Stimulated activated CD4-positive, alpha-beta T cell treated with anti-CD3 and anti-CD28 coated beads, Interleukin-12 subunit alpha, Interleukin-12 subunit beta, amount 100 ng/mL, for 24 hours (primary cell): ENCODE results near the gene LAMB2.

Source experiments
- DNase-seq, 2 experiments: peaks; one replicate each; pipeline ENCODE4 v3.0.0-alpha.2; 2020; ENCODE audit warnings: low read depth in 2 of 2

Gene LAMB2

GRCh38 chr3:49121132-49121736 is 11.6 kb downstream of the LAMB2 start:
- no peak for DNase-seq

DNA sequence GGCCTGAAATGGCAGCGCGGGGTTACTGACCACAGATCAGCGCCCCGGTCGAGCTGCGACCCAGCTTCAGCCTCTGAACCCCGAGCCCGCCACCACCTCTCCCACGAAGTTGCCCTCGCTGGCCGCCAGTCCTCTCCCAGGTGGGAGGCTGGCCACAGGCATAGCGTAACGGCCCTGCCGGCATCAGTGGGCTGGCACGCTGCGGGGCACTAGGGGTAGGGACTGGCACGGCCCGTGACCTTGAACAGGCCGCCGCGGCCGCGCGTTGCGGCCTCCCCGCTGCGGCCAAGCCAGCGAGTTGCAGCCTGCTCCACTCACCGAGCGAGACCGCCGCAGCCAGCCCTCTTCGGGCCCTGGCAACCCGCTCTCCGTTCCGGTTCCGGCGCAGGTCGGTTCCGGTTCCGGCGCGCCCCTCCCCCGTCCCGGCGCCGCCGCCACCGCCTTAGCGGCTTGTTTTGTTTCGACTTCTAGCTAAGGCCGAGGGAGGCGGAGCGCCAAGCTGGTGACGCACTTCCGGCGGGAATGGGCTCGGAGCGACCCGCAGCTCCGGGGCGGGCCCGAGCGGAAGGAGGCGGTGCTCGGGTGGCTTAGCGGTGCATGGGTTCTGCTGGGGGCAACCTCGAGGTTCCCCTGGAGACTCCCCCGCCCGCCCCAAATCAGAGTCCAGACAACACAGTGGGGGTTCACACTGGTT is 12.3 kb downstream of the LAMB2 start, which contains the start of gene USP19:
TSS of gene USP19 (minus strand) at position 386 of the 694 bp plus-strand sequence. CDS start 1,678 bp downstream, outside the sequence.
- peak; percentile 92 to 93 for DNase-seq

- no peak for DNase-seq
Observed at GRCh38 chr3:49120096-49120437, 12.8 kb downstream of the LAMB2 start.

- no peak for DNase-seq
Observed at GRCh38 chr3:49119439-49119838, 13.4 kb downstream of the LAMB2 start.

GRCh38 chr3:49119036-49119435 is 13.8 kb downstream of the LAMB2 start:
- DNase-seq = no peak

- no peak for DNase-seq
Observed at GRCh38 chr3:49112262-49112661, 20.6 kb downstream of the LAMB2 start.

- no peak for DNase-seq
Observed at GRCh38 chr3:49111347-49111746, 21.5 kb downstream of the LAMB2 start.

DNA sequence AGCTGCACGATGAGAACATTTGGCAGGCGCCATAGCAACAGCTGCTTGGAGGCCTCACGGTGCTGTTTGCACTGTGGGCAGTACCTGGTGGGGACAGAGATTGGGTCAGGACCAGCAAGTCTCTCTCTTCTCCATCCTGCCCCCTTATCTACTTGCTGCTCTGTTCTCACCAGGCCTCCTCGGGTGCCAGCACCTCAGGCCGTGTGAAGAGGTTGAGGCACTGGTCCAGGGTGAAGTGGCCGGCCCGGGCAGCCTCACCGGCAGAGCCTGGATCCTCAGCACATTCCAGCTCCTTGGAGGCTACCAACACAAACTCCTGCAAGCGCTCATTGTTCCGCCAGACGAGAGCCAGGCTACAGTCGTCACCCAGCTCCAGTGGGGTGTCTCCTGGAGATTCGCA is 22.1 kb downstream of the LAMB2 start:
- no peak for DNase-seq

GRCh38 chr3:49108346-49108745 is 24.5 kb downstream of the LAMB2 start:
- no peak for DNase-seq

GRCh38 chr3:49104427-49105291 is 28.2 kb downstream of the LAMB2 start, which contains the start of gene QARS1:
Gene QARS1, minus strand, starts transcription at chr3:49104757. Its CDS starts 24 bp downstream, at chr3:49104733.
- DNase-seq = peak; percentile 77 to 87

GRCh38 chr3:49104052-49104426 is 28.8 kb downstream of the LAMB2 start:
- no peak for DNase-seq

DNA sequence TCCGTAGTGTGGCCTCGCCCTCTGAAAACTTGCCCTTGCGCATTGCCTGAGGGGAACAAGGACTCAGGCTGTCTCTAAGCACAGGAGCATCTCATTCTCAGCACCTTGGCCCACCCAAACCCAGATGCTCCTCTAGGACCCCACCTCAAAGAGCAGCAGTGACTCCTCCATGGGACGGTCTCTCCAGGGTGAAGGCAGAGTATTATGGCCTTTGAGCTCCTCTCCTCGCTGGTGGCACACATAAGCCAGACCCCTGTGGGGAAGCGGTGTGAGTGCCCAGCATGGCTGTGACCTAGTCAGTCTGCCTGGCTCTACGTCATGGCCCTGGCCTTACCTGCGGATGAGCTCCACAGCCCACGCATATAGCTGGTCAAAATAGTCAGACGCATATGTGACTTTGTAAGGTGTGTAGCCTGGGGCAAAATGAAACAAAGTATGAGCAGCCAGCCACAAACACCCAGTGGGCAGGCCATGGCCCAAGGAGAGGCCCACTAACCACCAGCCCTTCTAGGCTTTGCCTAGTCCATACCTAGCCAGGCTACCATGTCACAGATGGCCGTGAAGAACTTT is 32.7 kb downstream of the LAMB2 start:
- DNase-seq = no peak

DNA sequence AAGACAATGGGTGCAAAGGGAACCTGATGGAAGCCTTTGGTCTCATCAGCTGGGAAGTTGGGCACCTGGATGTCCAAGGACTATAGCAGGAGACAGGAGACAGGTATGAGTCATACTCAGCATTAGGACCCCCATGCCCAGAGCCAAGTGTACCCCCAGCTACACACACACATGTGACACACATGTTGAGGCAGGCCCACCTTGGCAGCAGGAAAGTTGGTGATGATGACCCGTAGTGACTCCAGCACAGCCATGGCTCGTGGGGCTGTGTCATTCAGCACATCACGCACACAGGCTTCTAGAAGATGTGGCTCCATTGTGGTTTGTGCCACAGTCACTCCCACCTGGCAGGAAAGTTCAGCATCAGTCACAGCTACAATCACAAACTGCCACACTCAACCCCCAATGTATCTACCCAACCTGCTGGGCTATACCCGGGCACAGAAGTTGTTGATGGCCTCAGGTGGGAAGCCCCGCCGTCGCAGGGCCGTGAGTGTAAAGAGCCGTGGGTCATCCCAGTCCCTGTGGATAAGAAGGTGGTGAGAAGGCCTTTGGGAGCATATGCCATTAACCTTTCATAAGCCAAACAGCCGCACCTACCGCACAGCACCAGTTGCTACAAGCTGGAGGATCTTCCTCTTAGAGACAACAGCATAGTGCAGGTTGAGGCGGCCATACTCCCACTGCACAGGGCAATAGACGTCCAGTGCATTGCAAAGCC is 33.8 kb downstream of the LAMB2 start:
- no peak for DNase-seq

GRCh38 chr3:49098429-49098828 is 34.4 kb downstream of the LAMB2 start:
- no peak for DNase-seq

DNA sequence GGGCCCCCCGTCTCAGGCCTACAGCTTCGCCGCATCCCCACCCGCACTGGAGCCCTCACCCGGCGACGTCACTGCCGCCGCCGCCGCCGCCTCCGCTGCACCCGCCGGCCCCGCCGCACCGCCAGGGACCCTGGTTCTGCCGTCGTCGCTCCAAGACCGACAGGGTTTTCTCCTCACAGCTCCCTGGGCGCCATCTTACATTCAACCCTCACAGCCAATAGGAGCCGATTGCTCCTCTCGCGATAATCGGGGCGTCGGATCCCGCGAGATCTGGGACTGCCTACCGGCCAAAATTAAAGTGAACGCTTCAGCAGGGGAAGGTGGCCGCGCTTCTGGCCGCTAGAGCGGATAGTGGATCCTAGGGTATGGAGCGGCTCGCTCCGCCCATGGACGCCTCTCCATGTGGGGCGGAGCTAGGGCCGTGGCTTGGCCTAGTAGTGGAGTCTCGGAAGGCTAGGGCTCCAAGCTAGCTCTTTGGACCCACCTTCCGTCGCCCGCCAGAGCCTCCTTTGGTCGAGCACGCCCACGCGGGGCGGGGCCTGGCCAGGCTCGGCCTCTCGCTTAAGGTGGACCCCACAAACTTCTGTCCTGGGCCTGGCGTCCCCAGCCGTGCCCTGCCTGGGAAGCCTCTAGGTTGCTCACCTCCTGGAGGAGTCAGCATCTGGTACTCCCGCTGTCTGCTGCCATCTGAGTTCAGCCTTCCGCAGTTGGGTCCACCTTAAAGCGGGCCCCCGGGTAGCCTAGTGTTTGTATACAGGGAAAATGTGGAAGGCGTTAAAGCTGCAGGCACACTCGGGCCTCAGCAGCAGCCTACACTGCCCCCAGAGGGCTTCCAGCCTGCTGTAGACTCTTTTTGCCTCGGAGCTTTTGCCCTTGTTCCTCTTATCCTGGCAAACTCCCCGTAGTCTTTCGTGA is 38.7 kb downstream of the LAMB2 start, which contains the start of gene QRICH1:
TSS of gene QRICH1 (minus strand) at position 219 of the 915 bp plus-strand sequence. CDS start 17,054 bp downstream, outside the sequence.
- DNase-seq = peak; percentile 88 to 95

- peak; percentile 67 to 71 for DNase-seq
Observed at GRCh38 chr3:49092938-49093852, 39.7 kb downstream of the LAMB2 start.

DNA sequence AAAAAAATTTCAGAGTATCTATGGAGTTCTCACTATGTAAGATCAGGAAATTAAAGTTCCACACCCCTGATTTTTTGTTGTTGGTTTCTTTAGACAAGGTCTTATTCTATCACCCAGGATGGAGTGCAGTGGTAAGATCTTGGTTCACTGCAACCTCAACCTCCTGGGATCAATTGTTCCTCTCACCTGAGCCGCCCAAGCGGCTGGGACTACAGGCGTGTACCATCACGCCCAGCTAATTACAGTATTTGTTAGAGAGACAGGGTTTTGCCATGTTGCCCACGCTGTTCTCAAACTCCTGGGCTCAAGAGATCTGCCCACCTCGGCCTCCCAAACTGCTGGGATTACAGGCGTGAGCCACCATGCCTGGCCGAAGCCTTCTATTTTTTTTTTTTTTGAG is 51.4 kb downstream of the LAMB2 start:
- DNase-seq = no peak

- DNase-seq = no peak
Observed at GRCh38 chr3:49079270-49079669, 53.6 kb downstream of the LAMB2 start.

DNA sequence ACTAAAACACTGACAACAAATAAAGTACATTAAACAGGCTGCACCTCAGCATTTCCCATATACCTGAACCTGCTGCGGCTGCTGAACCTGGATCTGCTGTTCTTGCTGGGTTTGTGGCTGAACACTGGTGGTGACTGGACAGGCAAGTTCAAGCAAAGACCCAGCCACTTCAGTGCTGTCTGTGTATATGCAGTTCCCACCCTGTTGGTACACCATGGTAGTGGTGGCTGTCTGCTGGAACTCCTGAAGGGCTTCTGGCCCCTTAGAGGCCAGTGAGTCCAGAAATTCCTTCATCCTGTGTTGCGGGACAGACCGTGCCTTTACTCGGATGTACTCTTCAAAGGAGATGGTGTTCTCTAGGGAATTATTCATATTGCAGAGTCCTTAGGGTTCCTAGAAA is 56.2 kb downstream of the LAMB2 start:
- no peak for DNase-seq
